Neuronal stem cell (in vitro differentiated cells): Measurements from ENCODE around the gene KRT15.

Experiments used
- DNase-seq: peaks from one replicate; pipeline ENCODE4 v3.0.0-alpha.2; 2013; ENCODE audit warnings: low spot score
- H2AFZ ChIP-seq: one replicate; pipeline ENCODE4 v1.6.1; 2013; ENCODE audit warnings: mild to moderate bottlenecking, low read length, inconsistent platforms
- H2AK5ac ChIP-seq: 2 replicates; pipeline ENCODE4 v1.6.1; 2013; ENCODE audit warnings: low read depth, mild to moderate bottlenecking, inconsistent platforms, low read length, moderate library complexity, mixed read lengths
- H2BK120ac ChIP-seq: 2 replicates; pipeline ENCODE4 v1.6.1; 2013; ENCODE audit warnings: low read depth, mild to moderate bottlenecking, inconsistent platforms, low read length, moderate library complexity, mixed read lengths
- H2BK12ac ChIP-seq: one replicate; pipeline ENCODE4 v1.6.1; 2013; ENCODE audit warnings: low read length, inconsistent platforms
- H2BK15ac ChIP-seq: 2 replicates; pipeline ENCODE4 v1.6.1; 2013; ENCODE audit warnings: mild to moderate bottlenecking, low read length, inconsistent platforms, mixed read lengths
- H2BK5ac ChIP-seq: one replicate; pipeline ENCODE4 v1.6.1; 2013; ENCODE audit warnings: inconsistent platforms, mild to moderate bottlenecking, low read length, moderate library complexity
- H3K14ac ChIP-seq: one replicate; pipeline ENCODE4 v1.6.1; 2013; ENCODE audit warnings: low read length, inconsistent platforms
- H3K18ac ChIP-seq: 2 replicates; pipeline ENCODE4 v1.6.1; 2013; ENCODE audit warnings: low read length, inconsistent platforms
- H3K23ac ChIP-seq: 2 replicates; pipeline ENCODE4 v1.6.1; 2013; ENCODE audit warnings: low read depth, mild to moderate bottlenecking, mixed read lengths, low read length, inconsistent platforms; ENCODE audit not compliant: poor library complexity
- H3K27ac ChIP-seq: replicated peaks from 3 replicates; pipeline ENCODE4 v1.5.1; 2013; ENCODE audit warnings: low read length, inconsistent platforms
- H3K27me3 ChIP-seq, 3 experiments: 2 replicates each; pipeline ENCODE4 v1.6.1; 2013; ENCODE audit warnings: low read length in 3 of 3, mild to moderate bottlenecking in 2 of 3, inconsistent platforms in 1 of 3, low read depth in 1 of 3, mixed read lengths in 1 of 3, moderate library complexity in 1 of 3; ENCODE audit not compliant: control insufficient read depth in 3 of 3, insufficient read depth in 3 of 3
- H3K36me3 ChIP-seq, 2 donors: replicated peaks in 1 of 2; 2 replicates each; pipeline ENCODE4 v1.6.1; 2013; ENCODE audit warnings: low read length in 2 of 2; ENCODE audit not compliant: control insufficient read depth in 2 of 2, insufficient read depth in 2 of 2
- H3K4ac ChIP-seq: 2 replicates; pipeline ENCODE4 v1.6.1; 2013; ENCODE audit warnings: inconsistent platforms, mild to moderate bottlenecking, low read length, moderate library complexity
- H3K4me1 ChIP-seq, 2 donors: 1 replicate in 1 of 2; 2 replicates in 1 of 2; pipeline ENCODE4 v1.6.1; 2013; ENCODE audit warnings: low read length in 2 of 2, low read depth in 1 of 2; ENCODE audit not compliant: control insufficient read depth in 2 of 2, insufficient read depth in 1 of 2
- H3K4me2 ChIP-seq: one replicate; pipeline ENCODE4 v1.6.1; 2013; ENCODE audit warnings: mild to moderate bottlenecking, low read length, inconsistent platforms; ENCODE audit not compliant: insufficient read depth, poor library complexity, severe bottlenecking
- H3K4me3 ChIP-seq, 2 donors: 2 replicates each; pipeline ENCODE4 v1.5.1; 2013; ENCODE audit warnings: low read length in 2 of 2, mild to moderate bottlenecking in 2 of 2, inconsistent platforms in 1 of 2, moderate library complexity in 1 of 2
- H3K79me1 ChIP-seq: one replicate; pipeline ENCODE4 v1.6.1; 2013; ENCODE audit warnings: low read depth, mild to moderate bottlenecking, inconsistent platforms, low read length, moderate library complexity
- H3K9ac ChIP-seq: one replicate; pipeline ENCODE4 v1.6.1; 2013; ENCODE audit warnings: mild to moderate bottlenecking, low read depth, low read length, inconsistent platforms; ENCODE audit not compliant: poor library complexity
- H3K9me3 ChIP-seq, 2 donors: replicated peaks in 1 of 2; 2 replicates each; pipeline versions ENCODE3 to v1.6.1; 2013; ENCODE audit warnings: low read length in 2 of 2, mild to moderate bottlenecking in 2 of 2, inconsistent platforms in 1 of 2, low read depth in 1 of 2, mixed read lengths in 1 of 2, moderate library complexity in 1 of 2; ENCODE audit not compliant: control insufficient read depth in 2 of 2, insufficient read depth in 1 of 2
- H4K8ac ChIP-seq: one replicate; pipeline ENCODE4 v1.6.1; 2013; ENCODE audit warnings: low read depth, mild to moderate bottlenecking, inconsistent platforms, low read length, moderate library complexity
- H4K91ac ChIP-seq: one replicate; pipeline ENCODE4 v1.6.1; 2013; ENCODE audit warnings: low read length, low read depth, mild to moderate bottlenecking, inconsistent platforms; ENCODE audit not compliant: poor library complexity
- WGBS, 2 donors: extraction: QIAGEN DNeasy Blood & Tissue Kit; methylation state at CpG; one replicate each; pipeline ENCODE4 v1.1.7; 2013; ENCODE audit warnings: missing lambda C conversion rate in 2 of 2, mixed read lengths in 1 of 2; ENCODE audit not compliant: insufficient read length in 2 of 2, insufficient replicate concordance in 1 of 2; ENCODE audit errors: extremely low coverage in 2 of 2; 5-methylcytosine and 5-hydroxymethylcytosine counted together

KRT15 gene

DNA sequence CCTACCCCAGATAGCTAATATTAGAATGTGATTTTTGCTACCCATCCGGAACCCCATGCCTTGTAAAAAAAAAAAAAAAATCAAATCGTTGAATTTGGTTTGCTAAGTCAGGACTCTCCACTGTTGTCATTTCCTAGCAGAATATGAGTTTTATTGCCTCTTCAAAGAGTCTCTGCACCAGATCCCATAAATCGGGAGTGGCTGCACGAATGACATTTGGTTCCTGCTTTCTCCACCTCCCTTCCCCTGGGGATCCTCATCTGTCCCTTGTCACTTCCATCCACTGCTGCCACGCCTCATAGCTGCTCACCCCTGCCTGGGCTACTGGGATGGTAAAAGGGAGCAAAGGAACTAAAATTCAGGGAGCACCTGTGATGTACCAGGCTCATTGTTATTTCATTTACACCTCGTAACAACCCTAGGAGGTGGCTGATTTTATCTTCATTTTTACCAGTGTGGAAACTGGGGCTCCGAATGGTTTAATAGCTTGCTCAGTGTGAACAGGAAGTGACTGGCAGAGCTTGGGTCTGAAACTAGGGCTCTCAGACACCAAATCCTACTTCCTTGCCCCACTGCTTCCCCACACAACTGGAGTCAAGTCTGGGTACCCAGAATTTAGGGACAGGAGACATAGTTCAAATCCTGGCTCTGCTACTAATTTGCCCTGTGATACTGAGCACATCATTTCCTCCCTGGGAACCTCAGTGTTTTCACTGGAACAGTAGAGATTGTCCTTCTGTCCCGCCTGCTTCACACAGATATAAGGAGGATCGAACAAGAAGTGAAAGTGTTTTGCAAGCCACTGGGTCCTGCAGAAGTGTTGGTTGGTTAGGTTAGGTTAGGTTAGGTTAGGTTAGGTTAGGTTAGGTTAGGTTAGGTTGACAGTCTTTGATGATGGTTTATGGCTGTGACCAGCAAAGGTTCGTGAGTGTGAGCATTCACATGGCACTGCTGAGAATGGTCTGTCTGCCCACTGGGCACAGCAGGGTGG lies 28.4 kb downstream of the KRT15 start:
- no peak for DNase-seq
- Histone ChIP-seq H3K23ac (no peak overlapping the region), H3K18ac (no peak overlapping the region), H3K27me3 (peaks cover 0 to 24% (median 0%) of the 10 kb centered on the region in 3 experiments), H3K79me1 (no peaks in the 10 kb centered on the region), H4K91ac (no peak overlapping the region), H2BK15ac (no peak overlapping the region), H3K4me2 (no peak overlapping the region), H3K27ac (no peak overlapping the region), H2AFZ (no peak overlapping the region), H3K9ac (no peak overlapping the region), H3K4ac (no peak overlapping the region), H2BK12ac (no peak overlapping the region), H2BK120ac (no peak overlapping the region), H3K4me3 (no peak overlapping the region), H3K4me1 (no peaks in the 10 kb centered on the region), H3K9me3 (no peaks in the 10 kb centered on the region), H2AK5ac (no peak overlapping the region), H3K14ac (no peak overlapping the region), H3K36me3 (no peaks in the 10 kb centered on the region), H4K8ac (no peak overlapping the region), H2BK5ac (no peak overlapping the region)
- no CpG with 5 or more reads among the region's 10 CpGs for WGBS, 2 donors

DNA sequence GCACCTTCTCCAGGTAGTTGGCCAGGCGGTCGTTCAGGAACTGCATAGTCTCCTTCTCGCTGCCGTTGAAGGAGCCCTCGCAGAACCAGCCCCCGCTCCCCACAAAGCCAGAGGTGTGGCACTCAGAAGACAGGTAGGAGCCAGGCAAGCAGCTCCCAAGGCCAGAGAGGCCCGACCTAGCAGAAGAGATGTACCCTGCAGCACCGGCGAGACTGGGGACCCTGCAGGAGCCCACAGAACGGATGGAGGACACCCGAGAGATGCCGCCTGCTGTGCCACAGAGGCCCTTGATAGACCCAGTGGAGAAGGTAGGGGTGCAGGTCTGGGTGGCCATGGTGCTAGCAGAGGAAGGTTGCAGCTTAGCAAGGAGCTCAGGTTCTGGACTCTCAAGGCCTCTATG lies 29.2 kb downstream of the KRT15 start, which contains the start of gene KRT36:
Gene KRT36, minus strand, starts transcription at position 380 of the 400 bp plus-strand sequence. Its CDS starts 46 bp downstream, at position 334.
- WGBS, 2 donors, result no CpG with 5 or more reads among the region's 12 CpGs
- Histone ChIP-seq H3K9ac (no peak within 1 kb of the TSS), H2BK5ac (no peak within 1 kb of the TSS), H3K9me3 (no peaks in the 10 kb centered on the region), H3K23ac (no peak within 1 kb of the TSS), H2AK5ac (no peak within 1 kb of the TSS), H3K14ac (no peak within 1 kb of the TSS), H3K27me3 (peaks cover 0 to 24% (median 0%) of the 10 kb centered on the region in 3 experiments), H3K4ac (no peak within 1 kb of the TSS), H4K8ac (no peak within 1 kb of the TSS), H3K27ac (no peak within 1 kb of the TSS), H2AFZ (no peak within 1 kb of the TSS), H3K79me1 (no peaks in the 10 kb centered on the region), H2BK120ac (no peak within 1 kb of the TSS), H2BK15ac (peak within 1 kb of the TSS; percentile 33), H4K91ac (no peak within 1 kb of the TSS), H3K4me3 (no peak within 1 kb of the TSS), H3K18ac (no peak within 1 kb of the TSS), H2BK12ac (no peak within 1 kb of the TSS), H3K36me3 (no peaks in the 10 kb centered on the region), H3K4me1 (no peaks in the 10 kb centered on the region), H3K4me2 (no peak within 1 kb of the TSS)
- no peak for DNase-seq

DNA sequence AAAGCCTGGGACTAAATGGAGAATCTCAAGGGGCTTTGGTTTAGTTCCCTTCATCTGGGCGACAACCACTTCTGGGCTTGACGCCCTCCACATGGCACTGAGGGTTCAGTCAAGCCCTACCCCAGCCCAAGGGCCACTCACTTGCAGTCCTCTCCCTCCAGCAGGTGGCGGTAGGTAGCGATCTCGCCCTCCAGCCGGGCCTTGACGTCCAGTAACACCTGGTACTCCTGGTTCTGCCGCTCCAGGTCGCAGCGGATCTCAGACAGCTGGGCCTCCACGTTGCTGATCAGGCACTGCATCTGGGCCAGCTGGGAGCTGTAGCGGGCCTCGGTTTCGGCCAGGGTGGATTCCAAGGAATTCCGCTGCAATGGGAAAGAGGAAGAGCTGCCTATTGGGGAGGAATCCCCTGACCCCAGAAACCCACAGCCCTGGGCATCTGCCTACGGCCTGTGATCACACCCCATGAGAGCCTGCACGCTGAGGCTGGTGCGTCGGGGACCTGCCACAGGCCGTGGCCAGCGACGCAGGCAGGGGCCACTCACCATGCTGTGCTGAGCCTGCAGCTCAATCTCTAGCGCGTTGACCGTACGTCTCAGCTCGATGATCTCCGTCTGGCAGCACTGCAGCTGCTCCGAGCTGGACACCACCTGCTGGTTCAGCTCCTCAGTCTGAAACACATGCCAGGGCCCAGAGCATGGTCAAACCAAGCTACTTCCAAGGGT lies 31.7 kb downstream of the KRT15 start:
- H3K27me3 ChIP-seq, result peaks cover 0 to 24% (median 0%) of the 10 kb centered on the region in 3 experiments
- H2BK12ac ChIP-seq, result peak overlapping the region; percentile 14
- H2BK15ac ChIP-seq, result peak overlapping the region; percentile 70
- no peak overlapping the region for H3K14ac ChIP-seq
- no peak overlapping the region for H4K91ac ChIP-seq
- no peak overlapping the region for H3K4me2 ChIP-seq
- H3K27ac ChIP-seq, result no peak overlapping the region
- H3K79me1 ChIP-seq, result no peaks in the 10 kb centered on the region
- H3K4me1 ChIP-seq, result peaks cover 0 to 5% of the 10 kb centered on the region in 2 donors
- H2BK5ac ChIP-seq, result no peak overlapping the region
- H3K23ac ChIP-seq, result peak overlapping the region; percentile 37
- no peak overlapping the region for H4K8ac ChIP-seq
- no peak overlapping the region for H3K4ac ChIP-seq
- H3K9me3 ChIP-seq, result no peaks in the 10 kb centered on the region
- no peak overlapping the region for H2BK120ac ChIP-seq
- WGBS, 2 donors, result no CpG with 5 or more reads among the region's 29 CpGs
- H2AFZ ChIP-seq, result no peak overlapping the region
- no peaks in the 10 kb centered on the region for H3K36me3 ChIP-seq
- no peak overlapping the region for H3K9ac ChIP-seq
- H2AK5ac ChIP-seq, result no peak overlapping the region
- DNase-seq, result peak; percentile 11
- H3K4me3 ChIP-seq, result no peak overlapping the region
- peak overlapping the region; percentile 32 for H3K18ac ChIP-seq

DNA sequence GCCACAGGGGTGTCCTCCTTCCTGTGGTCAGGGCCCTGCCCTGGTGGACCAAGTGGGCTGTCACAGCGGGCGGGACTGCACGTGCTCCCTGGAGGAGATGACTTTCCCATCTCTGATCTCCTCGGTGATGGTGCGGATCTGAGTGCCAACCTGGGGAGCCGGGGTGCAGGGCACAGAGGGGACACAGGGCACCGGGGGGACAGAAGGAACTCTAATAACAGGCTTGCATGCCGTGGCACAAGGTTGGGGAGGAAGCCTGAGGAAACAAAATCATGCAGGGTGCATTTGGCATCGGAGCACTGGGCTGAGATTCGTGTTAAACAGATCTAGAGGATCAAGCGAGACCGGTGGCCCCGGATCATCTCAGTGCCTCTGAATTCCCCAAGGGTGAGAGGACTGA lies 32.4 kb downstream of the KRT15 start:
- Histone ChIP-seq H2BK120ac (no peak overlapping the region), H2AFZ (no peak overlapping the region), H3K4ac (no peak overlapping the region), H2BK12ac (no peak overlapping the region), H3K27me3 (peaks cover 0 to 24% (median 0%) of the 10 kb centered on the region in 3 experiments), H3K23ac (no peak overlapping the region), H2AK5ac (no peak overlapping the region), H3K4me2 (no peak overlapping the region), H4K91ac (no peak overlapping the region), H3K9ac (no peak overlapping the region), H4K8ac (no peak overlapping the region), H3K14ac (no peak overlapping the region), H3K27ac (no peak overlapping the region), H3K79me1 (no peaks in the 10 kb centered on the region), H2BK15ac (no peak overlapping the region), H2BK5ac (no peak overlapping the region), H3K9me3 (no peaks in the 10 kb centered on the region), H3K36me3 (no peaks in the 10 kb centered on the region), H3K4me3 (no peak overlapping the region), H3K18ac (no peak overlapping the region), H3K4me1 (peaks cover 0 to 5% of the 10 kb centered on the region in 2 donors)
- WGBS, 2 donors, result no CpG with 5 or more reads among the region's 13 CpGs
- DNase-seq, result no peak
